HepG2 (cell line): ENCODE results near the gene MTFP1. TPM values are rescaled to one million over a fixed set of nuclear protein-coding genes. Genes with fewer than 3 reads are reported as not detected.

Experiments
- ARNTL ChIP-seq: sonication (generic); formaldehyde crosslinking; IDR thresholded peaks from 2 replicates; pipeline ENCODE4 v1.4.0; 2020; ENCODE audit warnings: mild to moderate bottlenecking, missing genetic modification reagents
- HNF4G ChIP-seq, 2 experiments: sonication (generic) in 1 of 2; formaldehyde crosslinking in 1 of 2; IDR thresholded peaks; 2 replicates each; pipeline versions ENCODE4 v1.4.0 to v1.6.1; 2011 to 2020; ENCODE audit warnings: borderline replicate concordance in 2 of 2, low read depth in 2 of 2, mild to moderate bottlenecking in 2 of 2, low read length in 1 of 2, missing genetic modification reagents in 1 of 2, moderate library complexity in 1 of 2
- KDM5B ChIP-seq: sonication (generic); formaldehyde crosslinking; IDR thresholded peaks from 2 replicates; pipeline ENCODE4 v1.4.0; 2020; ENCODE audit warnings: missing genetic modification reagents, mild to moderate bottlenecking, borderline replicate concordance
- KLF16 ChIP-seq, 2 experiments: sonication (generic) in 1 of 2; formaldehyde crosslinking in 1 of 2; IDR thresholded peaks; 2 replicates each; pipeline versions ENCODE4 v1.6.1 to v1.8.0; 2016 to 2023; ENCODE audit warnings: missing genetic modification reagents in 2 of 2, missing compliant biosample characterization in 1 of 2
- MYC ChIP-seq: sonication (generic); formaldehyde crosslinking; IDR thresholded peaks from 2 replicates; pipeline ENCODE4 v1.9.0; 2021; ENCODE audit warnings: missing genetic modification reagents, borderline replicate concordance
- NBN ChIP-seq: fragments of 450-650 bp; conservative IDR thresholded peaks from 2 replicates; pipeline ENCODE4 v1.6.1; 2017
- NR2C2 ChIP-seq: sonication (generic); formaldehyde crosslinking; IDR thresholded peaks from 2 replicates; pipeline ENCODE4 v1.4.0; 2020; ENCODE audit warnings: missing genetic modification reagents, mild to moderate bottlenecking, moderate library complexity, borderline replicate concordance
- PHB2 ChIP-seq: fragments of 450-650 bp; IDR thresholded peaks from 2 replicates; pipeline ENCODE4 v1.6.1; 2018; ENCODE audit not compliant: partially characterized antibody
- PRPF4 ChIP-seq: fragments of 200-400 bp; formaldehyde crosslinking; IDR thresholded peaks from 2 replicates; pipeline ENCODE4 v1.6.1; 2016; ENCODE audit warnings: low read length, low read depth; ENCODE audit not compliant: poor library complexity, severe bottlenecking
- RFX5 ChIP-seq: IDR thresholded peaks from 2 replicates; pipeline ENCODE4 v1.6.1; 2011; ENCODE audit warnings: low read depth, low read length, improper control_type of control experiment
- TEAD2 ChIP-seq: sonication (generic); formaldehyde crosslinking; IDR thresholded peaks from 2 replicates; pipeline ENCODE4 v1.9.0; 2021; ENCODE audit warnings: missing genetic modification reagents
- TGIF2 ChIP-seq: IDR thresholded peaks from 2 replicates; pipeline ENCODE4 v1.6.1; 2016; ENCODE audit warnings: control low read depth, missing compliant biosample characterization
- ZNF224 ChIP-seq: sonication (generic); formaldehyde crosslinking; IDR thresholded peaks from 2 replicates; pipeline ENCODE4 v1.5.0; 2020; ENCODE audit warnings: mild to moderate bottlenecking, missing genetic modification reagents
- ZNF263 ChIP-seq: sonication (generic); formaldehyde crosslinking; IDR thresholded peaks from 2 replicates; pipeline ENCODE4 v1.4.0; 2020; ENCODE audit warnings: missing genetic modification reagents
- ZNF296 ChIP-seq: sonication (generic); formaldehyde crosslinking; conservative IDR thresholded peaks from 2 replicates; pipeline ENCODE4 v1.5.0; 2020; ENCODE audit warnings: mild to moderate bottlenecking, missing genetic modification reagents
- ZNF605 ChIP-seq: sonication (generic); formaldehyde crosslinking; IDR thresholded peaks from 2 replicates; pipeline ENCODE4 v1.8.0; 2022; ENCODE audit warnings: mild to moderate bottlenecking, missing genetic modification reagents
- ZNF768 ChIP-seq: sonication (generic); formaldehyde crosslinking; IDR thresholded peaks from 2 replicates; pipeline ENCODE4 v1.4.0; 2020; ENCODE audit warnings: missing genetic modification reagents
- polyA plus RNA-seq, 8 experiments: library from polyadenylated mRNA; depleted of rRNA in 3 of 8; stranded (reverse) in 7 of 8; unstranded in 1 of 8; fragments of >200 nt; fragmentation: Illumina TruSeq in 4 of 8; extraction: Trizol in 4 of 8; gene quantifications; 2 replicates each; pipeline versions ENCODE4 v1.2.1 to v1.2.3, GENCODE V29; 2011 to 2016; ENCODE audit warnings: low read depth in 4 of 8, missing spikeins in 1 of 8, mixed read lengths in 1 of 8; ENCODE audit not compliant: insufficient read depth in 1 of 8
- total RNA-seq, 5 experiments: library from RNA; depleted of rRNA; stranded (reverse); fragments of >200 nt; fragmentation: Illumina TruSeq; extraction: Trizol; gene quantifications; 2 replicates each; pipeline ENCODE4 v1.2.3, GENCODE V29; 2016; ENCODE audit warnings: low read depth in 1 of 5
- TF ChIP-seq, protein P1 (sequence below), 2 experiments: sonication (generic) in 1 of 2; formaldehyde crosslinking in 1 of 2; IDR thresholded peaks; 2 replicates each; pipeline versions ENCODE4 v1.5.1 to v1.6.1; 2011 to 2020; ENCODE audit warnings: borderline replicate concordance in 1 of 2, low read depth in 1 of 2, low read length in 1 of 2, mild to moderate bottlenecking in 1 of 2, missing genetic modification reagents in 1 of 2, moderate library complexity in 1 of 2
- TF ChIP-seq, protein P2 (sequence below): sonication (generic); formaldehyde crosslinking; IDR thresholded peaks from 2 replicates; pipeline ENCODE4 v1.8.0; 2022; ENCODE audit warnings: mild to moderate bottlenecking, missing genetic modification reagents, moderate library complexity
- TF ChIP-seq, protein P3 (sequence below): IDR thresholded peaks from 2 replicates; pipeline ENCODE4 v1.4.0; 2020; ENCODE audit warnings: mild to moderate bottlenecking, missing genetic modification reagents

MTFP1 gene
- total and polyA plus RNA-seq, 2 of the 13 experiments (the other 11 are each of a cell fraction or from before 2014, with no cell fraction given), result 29.5 to 45.6 TPM

DNA sequence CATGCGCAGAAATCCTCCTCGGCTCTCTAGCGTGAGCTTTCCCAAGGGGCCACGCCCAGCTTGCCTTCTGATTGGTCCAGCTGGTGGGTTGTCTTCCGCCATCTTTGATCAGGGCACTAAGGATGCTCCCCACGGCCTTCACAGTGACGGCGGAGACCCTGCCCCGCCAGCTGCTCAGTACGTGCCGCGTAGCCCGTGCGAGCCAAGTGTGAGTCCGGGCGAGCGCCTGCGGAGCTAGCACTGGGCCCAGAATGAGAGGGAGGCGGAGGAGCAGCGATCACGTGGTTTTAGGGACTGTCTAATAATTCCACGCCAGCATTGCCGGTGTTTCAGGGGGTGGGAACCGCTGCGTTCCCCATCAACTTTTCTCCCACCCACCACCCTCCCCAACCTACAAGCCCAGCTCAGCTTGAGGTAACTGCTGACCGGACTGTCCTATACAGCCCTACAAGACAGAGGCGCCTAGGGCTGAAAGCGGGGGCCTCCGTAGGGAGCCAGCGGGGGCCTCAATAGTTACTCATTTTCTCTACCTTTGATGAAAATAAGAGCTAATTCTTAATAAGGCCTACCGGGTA lies 1.5 kb upstream of the MTFP1 start (continued):
- TF ChIP-seq, protein P1, sequence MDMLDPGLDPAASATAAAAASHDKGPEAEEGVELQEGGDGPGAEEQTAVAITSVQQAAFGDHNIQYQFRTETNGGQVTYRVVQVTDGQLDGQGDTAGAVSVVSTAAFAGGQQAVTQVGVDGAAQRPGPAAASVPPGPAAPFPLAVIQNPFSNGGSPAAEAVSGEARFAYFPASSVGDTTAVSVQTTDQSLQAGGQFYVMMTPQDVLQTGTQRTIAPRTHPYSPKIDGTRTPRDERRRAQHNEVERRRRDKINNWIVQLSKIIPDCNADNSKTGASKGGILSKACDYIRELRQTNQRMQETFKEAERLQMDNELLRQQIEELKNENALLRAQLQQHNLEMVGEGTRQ (IDR thresholded peaks at IDR 0.05; ENCODE audit: low read depth, low read length), result peak; percentile 89
- TF ChIP-seq, protein P1 (CRISPR knock-in tag; IDR thresholded peaks at IDR 0.05; ENCODE audit: borderline replicate concordance), result peak; percentile 94
- TF ChIP-seq KLF16 (CRISPR knock-in tag; IDR thresholded peaks at IDR 0.05) (peak in 1 of 2 experiments; percentile 94; a peak in 2 of 4 replicates), PHB2 (no peak), MYC (CRISPR knock-in tag) (peak; percentile 76; the same call in 1 of the 2 replicates), PRPF4 (no peak), RFX5 (no peak), ZNF605 (CRISPR knock-in tag) (no peak), ZNF224 (CRISPR knock-in tag) (no peak), KDM5B (no peak), NR2C2 (CRISPR knock-in tag) (peak; percentile 86), TGIF2 (CRISPR knock-in tag) (peak; percentile 38; the same call in 1 of the 2 replicates), HNF4G (IDR thresholded peaks at IDR 0.05; ENCODE audit: borderline replicate concordance, low read depth, low read length) (no peak; the same call in 1 of the 2 replicates), HNF4G (CRISPR knock-in tag; IDR thresholded peaks at IDR 0.05; ENCODE audit: borderline replicate concordance, low read depth) (no peak), NBN (no peak), TEAD2 (CRISPR knock-in tag) (no peak), ARNTL (CRISPR knock-in tag) (peak; percentile 54; the same call in 1 of the 2 replicates), ZNF768 (CRISPR knock-in tag) (no peak; the same call in none of the 2 replicates), ZNF296 (CRISPR knock-in tag) (no peak), ZNF263 (peak; percentile 63)
- TF ChIP-seq, protein P2, sequence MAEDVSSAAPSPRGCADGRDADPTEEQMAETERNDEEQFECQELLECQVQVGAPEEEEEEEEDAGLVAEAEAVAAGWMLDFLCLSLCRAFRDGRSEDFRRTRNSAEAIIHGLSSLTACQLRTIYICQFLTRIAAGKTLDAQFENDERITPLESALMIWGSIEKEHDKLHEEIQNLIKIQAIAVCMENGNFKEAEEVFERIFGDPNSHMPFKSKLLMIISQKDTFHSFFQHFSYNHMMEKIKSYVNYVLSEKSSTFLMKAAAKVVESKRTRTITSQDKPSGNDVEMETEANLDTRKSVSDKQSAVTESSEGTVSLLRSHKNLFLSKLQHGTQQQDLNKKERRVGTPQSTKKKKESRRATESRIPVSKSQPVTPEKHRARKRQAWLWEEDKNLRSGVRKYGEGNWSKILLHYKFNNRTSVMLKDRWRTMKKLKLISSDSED (CRISPR knock-in tag), result no peak
- TF ChIP-seq, protein P3, sequence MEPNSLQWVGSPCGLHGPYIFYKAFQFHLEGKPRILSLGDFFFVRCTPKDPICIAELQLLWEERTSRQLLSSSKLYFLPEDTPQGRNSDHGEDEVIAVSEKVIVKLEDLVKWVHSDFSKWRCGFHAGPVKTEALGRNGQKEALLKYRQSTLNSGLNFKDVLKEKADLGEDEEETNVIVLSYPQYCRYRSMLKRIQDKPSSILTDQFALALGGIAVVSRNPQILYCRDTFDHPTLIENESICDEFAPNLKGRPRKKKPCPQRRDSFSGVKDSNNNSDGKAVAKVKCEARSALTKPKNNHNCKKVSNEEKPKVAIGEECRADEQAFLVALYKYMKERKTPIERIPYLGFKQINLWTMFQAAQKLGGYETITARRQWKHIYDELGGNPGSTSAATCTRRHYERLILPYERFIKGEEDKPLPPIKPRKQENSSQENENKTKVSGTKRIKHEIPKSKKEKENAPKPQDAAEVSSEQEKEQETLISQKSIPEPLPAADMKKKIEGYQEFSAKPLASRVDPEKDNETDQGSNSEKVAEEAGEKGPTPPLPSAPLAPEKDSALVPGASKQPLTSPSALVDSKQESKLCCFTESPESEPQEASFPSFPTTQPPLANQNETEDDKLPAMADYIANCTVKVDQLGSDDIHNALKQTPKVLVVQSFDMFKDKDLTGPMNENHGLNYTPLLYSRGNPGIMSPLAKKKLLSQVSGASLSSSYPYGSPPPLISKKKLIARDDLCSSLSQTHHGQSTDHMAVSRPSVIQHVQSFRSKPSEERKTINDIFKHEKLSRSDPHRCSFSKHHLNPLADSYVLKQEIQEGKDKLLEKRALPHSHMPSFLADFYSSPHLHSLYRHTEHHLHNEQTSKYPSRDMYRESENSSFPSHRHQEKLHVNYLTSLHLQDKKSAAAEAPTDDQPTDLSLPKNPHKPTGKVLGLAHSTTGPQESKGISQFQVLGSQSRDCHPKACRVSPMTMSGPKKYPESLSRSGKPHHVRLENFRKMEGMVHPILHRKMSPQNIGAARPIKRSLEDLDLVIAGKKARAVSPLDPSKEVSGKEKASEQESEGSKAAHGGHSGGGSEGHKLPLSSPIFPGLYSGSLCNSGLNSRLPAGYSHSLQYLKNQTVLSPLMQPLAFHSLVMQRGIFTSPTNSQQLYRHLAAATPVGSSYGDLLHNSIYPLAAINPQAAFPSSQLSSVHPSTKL (CRISPR knock-in tag), result peak; percentile 41; the same call in 1 of the 2 replicates
